GM19395 (cell line): ENCODE measurements around the gene SPAG16.

Source experiments
- ATAC-seq: cut with Tn5 transposase; IDR thresholded peaks from one replicate; pipeline ENCODE4 v1.9.1; 2021; ENCODE audit warnings: mild to moderate bottlenecking, moderate library complexity; ENCODE audit not compliant: unreplicated experiment

The SPAG16 gene

DNA sequence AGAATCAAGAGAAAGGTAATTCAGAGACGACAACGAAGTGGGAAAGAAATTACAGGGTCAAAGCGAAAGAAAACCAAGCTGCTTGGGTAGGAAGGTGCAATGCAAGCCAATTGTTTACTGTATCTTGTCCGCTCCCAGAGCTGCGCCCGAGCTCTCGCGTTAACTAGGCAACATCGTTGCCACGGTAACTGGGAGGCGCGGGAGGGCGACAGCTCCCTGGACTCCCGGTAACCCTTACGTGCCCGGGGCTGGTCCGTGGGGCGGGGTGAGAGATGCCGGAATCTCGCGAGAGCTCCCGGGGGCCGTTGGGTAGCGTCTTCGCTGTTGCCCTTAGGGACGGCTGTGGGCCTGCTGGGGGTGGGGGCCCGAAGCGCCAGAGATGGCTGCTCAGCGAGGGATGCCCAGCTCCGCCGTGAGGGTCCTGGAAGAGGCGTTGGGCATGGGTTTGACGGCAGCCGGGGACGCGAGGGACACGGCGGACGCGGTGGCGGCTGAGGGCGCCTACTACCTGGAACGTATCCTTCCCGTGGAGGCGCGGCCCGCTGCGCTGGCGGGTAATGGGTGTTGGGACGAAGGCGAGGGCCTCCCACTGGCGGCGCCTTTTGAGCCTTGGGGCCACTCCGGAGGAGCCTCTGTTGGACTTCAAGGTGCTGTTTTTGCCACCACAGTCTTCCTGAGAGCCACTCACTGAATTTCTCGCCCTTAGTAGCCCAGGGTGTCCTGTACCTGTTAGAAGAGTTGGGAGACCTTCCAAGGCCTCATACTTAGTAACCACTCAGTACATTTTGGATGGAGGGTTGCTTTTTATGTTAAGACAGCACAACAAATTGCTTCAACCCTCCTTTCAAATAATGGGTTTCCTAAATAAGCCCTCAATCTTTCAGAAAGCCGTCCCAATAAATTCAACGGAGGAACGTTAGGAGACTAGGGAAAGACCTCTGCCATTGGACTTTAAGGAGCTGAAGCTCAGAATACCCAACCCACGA is at the start of gene SPAG16:
Gene SPAG16, plus strand, starts transcription at position 360 of the 986 bp plus-strand sequence.
- peak; percentile 99 for ATAC-seq

GRCh38 chr2:213234641-213235040 is 49.6 kb upstream of the SPAG16 start:
- ATAC-seq, result no peak

DNA sequence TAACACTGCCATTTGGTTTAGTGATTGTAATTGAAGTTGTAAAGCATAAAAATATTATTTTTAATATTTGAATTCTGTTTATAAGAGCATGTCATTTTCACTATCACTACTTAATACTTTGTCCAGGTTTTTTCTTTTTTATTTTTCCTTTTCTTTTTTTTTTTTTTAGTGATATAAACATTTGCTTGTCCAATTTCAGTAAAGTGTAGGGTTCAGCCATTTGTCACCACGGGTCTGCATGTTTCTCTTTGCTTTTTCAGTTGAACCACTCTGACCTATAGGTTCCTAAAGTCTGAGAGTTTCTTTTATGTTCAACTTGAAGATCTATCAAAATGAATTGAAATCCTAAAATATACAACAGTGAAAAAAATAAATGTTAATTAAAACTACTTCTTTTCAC is 48.5 kb upstream of the SPAG16 start:
- no peak for ATAC-seq

DNA sequence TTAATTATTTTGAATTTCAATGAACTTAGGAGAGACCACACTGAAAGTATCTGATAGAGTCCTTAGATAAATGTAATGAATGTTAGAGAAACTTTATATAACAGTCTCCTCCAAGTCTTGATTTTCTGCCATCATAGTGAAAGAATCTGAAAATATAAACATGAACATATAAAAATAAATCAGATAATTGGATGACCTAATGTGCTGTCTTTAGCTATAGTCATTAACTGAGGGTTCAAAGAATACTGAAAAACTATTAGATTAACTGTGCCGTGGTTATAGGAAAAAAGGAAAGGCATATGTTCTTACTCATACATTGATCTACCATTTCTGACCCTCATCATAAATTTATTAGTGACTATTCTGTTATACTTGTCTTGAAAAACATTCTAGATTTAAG is 47.0 kb upstream of the SPAG16 start:
- ATAC-seq, result no peak

DNA sequence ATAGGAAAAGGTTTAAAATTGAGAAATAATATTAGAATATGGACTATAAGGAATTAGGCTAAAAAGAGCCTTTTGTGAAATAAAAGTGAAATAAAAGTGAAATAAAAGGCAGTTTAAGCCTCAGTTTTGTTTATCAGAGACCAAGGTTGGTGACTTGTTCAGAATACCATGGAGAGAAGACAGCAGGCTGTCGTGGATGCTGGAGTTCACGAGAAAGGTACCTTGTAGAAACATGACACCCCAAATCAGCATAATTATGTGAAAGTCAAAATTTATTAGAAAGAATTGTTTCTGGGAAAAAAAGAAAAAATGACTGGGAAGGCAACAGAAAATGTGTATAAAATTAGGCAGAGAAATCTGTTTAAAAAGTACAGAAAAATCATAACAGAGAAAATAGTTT is 46.5 kb upstream of the SPAG16 start:
- ATAC-seq, result no peak

DNA sequence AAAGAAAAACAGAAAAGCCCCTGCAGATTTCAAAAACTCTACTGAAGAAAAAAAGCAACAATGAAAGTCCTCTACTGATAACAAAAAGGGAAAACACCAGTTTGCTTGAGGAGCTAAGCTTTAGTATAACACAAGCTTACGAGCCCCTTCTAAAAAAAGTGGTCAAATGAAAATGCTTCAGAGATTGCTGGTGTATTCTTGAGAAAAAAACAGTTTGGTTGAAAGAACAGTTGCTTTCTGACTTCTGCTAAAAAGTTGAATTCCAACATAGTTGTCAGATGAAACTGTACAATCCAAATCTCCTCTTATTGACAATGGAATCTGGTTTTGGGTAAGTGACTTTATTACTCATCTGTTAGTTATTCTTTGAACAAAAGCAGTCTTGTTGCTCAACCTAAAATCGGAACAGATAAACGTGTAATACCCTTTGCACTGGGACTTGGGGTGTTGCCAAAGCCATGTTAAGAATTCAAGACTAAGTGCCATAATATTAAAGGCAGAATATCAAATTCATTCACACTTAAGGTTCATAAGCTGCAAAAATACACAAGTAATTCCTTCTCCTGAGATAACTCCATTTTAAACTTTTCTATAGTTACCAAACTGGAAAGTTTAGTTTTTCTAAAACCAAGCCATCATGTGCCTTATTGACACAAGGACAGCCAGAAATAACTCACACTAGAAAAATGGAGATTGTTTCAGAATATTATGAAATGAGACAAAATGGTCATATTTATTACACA is 45.3 kb upstream of the SPAG16 start:
- peak; percentile 47 for ATAC-seq

GRCh38 chr2:213241817-213242216 is 42.4 kb upstream of the SPAG16 start:
- ATAC-seq, result no peak

GRCh38 chr2:213242653-213243052 is 41.6 kb upstream of the SPAG16 start:
- ATAC-seq, result no peak

DNA sequence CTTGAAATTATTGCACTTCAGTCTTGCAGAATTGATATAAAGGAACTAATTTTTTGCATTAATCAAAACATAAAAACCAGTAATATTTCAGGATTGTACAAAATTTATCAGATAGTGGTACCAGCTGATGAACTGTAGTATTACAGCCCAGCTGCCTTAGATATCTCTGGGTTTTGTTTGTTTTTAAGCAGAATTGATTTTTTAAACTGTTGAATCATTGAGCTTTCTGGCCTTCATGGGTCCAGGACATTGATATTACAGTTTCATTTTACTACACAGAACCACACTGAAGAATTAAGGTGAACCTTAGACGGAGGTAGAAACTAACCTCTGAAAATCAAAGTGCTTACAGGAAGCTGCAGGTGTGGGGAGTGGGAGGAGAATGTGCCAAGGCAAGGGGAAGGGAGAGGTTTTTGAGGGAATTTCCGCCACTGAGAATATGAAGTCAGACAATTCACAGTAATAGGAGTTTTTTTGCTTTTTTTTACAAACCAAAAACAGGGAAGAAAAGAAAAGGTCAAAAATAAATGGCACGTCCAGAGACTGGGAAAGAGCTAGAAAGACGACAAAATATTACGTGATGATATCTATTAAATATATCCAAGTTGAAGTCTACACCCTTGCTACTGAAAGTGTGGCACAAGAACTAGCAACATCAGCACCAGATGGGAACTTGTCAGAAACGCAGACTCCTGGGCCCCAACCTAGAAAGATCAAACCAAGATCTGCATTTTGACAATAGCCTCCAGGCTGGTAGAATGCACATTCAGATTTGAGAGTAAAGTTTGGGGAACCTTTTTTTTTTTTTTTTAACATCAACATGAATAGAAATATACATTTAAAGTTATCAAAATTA is 40.8 kb upstream of the SPAG16 start:
- peak; percentile 43 for ATAC-seq

- ATAC-seq, result peak; percentile 36
Observed at GRCh38 chr2:213246497-213247281, 37.6 kb upstream of the SPAG16 start.

DNA sequence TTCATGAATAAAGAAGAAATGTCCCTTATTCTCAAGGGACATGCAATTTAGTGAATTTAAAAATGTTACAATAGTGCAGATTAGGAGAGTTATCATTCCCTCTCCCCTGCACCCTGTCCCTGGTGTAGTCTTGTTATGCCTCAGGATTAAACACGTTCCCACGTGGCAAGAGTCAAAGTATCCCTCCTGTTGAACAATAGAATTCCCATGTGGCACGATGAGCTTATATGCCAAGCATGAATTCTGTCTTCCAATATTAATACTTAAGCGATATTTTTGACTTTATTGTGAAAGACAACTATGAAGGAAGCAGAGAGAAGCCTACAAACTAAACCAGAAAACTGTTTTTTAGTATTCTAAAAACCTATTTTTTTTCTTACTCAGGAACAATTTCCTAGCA is 36.7 kb upstream of the SPAG16 start:
- ATAC-seq, result no peak

- ATAC-seq, result no peak
Observed at GRCh38 chr2:213248637-213249036, 35.6 kb upstream of the SPAG16 start.

DNA sequence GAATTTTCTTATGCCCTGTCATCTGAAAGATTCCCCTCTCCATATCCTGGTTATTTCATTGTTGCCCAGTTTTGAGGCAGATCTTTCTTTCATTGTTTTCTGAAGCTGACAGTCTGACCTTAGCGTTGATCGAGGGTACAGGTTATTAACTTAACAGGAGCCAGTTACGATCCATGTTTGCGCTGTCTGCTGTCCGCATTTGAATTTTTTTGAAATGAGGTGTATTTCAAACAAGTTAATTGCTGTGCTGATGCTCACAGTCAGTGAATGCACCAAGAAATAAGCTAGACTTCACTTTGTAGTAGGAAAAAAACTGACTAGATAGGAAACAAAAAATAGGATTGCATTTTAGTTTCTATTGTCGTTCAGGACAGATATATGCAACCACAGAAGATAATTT is 34.8 kb upstream of the SPAG16 start:
- ATAC-seq, result no peak

GRCh38 chr2:213251618-213252017 is 32.6 kb upstream of the SPAG16 start:
- peak; percentile 83 for ATAC-seq

DNA sequence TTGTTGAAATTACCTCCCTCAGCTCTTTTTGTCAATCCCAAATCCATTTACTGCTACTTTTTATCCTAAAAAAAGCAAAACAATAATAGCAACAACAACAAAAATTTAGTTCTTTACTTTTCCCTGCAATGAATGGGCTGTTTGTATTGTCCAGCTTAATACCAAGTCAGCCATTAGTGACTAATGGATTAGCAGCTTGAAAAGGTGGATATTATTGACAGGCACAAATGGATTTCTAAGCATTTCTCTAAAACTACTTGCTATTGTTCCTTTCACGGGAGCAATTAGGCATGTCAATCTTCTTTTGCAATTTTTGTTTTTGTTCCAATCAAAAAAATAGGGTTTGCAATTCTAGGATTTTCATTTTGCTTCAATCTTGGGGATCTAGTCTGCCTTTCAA is 32.1 kb upstream of the SPAG16 start:
- no peak for ATAC-seq

GRCh38 chr2:213253162-213253561 is 31.1 kb upstream of the SPAG16 start:
- no peak for ATAC-seq

DNA sequence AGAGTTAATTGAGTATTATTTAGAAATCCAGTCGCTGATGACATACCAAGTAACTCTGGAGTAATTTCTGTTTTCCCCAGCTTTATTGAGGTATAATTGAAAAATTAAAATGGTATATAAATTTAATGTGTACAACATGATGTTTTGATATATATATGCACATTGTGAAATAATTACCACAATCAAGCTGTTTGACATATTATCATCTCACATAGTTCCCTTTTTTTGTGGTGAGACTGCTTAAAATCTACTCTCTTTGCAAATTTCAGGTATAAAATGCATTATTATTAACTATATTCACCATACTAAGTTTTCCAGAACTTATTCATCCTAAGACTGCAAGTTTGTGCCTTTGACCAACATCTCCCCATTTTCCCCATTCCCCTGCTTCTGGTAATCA is 25.0 kb upstream of the SPAG16 start:
- no peak for ATAC-seq

DNA sequence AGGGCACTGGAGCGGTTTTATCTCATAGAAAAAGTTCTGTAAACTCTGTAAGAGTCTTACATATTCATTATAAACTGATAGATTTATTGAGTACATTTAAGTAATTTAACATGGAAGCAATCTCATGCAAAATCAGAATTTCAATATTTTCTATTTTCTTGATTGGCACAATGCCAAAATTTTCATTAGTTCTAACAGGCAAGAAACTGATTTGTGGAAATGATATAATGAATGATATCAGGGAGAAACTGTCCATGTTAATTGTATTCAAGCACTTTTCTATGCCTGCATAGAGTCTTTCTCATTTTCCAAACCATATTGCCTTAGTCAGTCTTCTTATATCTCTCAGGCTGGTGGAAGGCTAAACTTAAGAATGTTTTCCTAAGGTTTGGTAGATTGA is 23.0 kb upstream of the SPAG16 start:
- ATAC-seq, result no peak

DNA sequence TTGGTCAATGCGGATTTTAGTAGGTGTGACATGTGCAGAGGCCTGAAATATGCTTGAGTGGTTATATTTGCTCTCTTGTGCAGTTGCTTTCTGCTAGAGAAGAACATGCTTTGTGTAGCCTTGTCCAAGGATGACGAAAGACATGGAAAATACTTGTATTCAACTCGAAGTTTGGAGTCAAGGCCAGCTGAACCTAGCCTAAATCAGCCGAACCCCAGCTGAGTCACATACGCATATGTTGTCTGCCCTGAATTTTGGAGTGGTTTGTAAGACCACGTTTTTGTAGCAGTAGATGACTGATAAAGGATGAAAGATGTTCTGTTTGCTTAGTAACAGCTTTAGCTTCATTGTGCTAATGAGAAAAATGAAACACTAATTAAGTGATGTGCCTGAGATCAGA is 22.5 kb upstream of the SPAG16 start:
- no peak for ATAC-seq

DNA sequence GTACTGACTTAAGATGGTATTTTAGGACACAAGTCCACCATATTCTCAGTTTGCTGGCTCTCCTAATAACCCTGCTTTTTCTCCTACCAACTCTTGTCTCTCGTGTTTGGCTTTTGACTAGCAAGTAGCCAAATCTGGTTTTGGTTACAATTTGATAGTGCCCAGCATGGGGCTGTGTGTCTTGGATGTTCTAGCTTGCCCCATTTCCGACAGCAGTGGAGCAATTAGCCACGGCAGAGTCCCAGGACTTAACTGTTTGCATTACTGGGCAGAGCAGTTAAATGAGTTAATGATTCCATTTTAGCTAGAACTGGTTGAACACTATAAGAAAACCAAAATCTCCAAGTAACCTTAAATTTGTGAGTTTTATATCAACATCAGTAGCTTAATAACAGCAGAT is 18.6 kb upstream of the SPAG16 start:
- no peak for ATAC-seq
